Ishikawa (cell line): ENCODE results near the gene CAMK4.

ENCODE experiments used
- EP300 ChIP-seq: IDR thresholded peaks from 2 replicates; pipeline ENCODE4 v1.6.1; 2012; ENCODE audit warnings: borderline replicate concordance
- NFIC ChIP-seq: IDR thresholded peaks from 2 replicates; pipeline ENCODE4 v1.6.1; 2012
- RAD21 ChIP-seq: IDR thresholded peaks from 2 replicates; pipeline ENCODE4 v1.6.1; 2012; ENCODE audit warnings: low read depth
- TAF1 ChIP-seq: IDR thresholded peaks from 2 replicates; pipeline ENCODE4 v1.6.1; 2012; ENCODE audit warnings: low read depth, mild to moderate bottlenecking
- TCF12 ChIP-seq: IDR thresholded peaks from 2 replicates; pipeline ENCODE4 v1.6.1; 2012; ENCODE audit warnings: low read depth
- TEAD4 ChIP-seq: IDR thresholded peaks from 2 replicates; pipeline ENCODE4 v1.6.1; 2012
- USF1 ChIP-seq: IDR thresholded peaks from 2 replicates; pipeline ENCODE4 v1.6.1; 2012
- YY1 ChIP-seq: IDR thresholded peaks from 2 replicates; pipeline ENCODE4 v1.6.1; 2012; ENCODE audit warnings: low read depth
- ZBTB7A ChIP-seq: IDR thresholded peaks from 2 replicates; pipeline ENCODE4 v1.6.1; 2012; ENCODE audit warnings: low read depth
- TF ChIP-seq, protein P1 (sequence below): IDR thresholded peaks from 2 replicates; pipeline ENCODE4 v1.6.1; 2012
- TF ChIP-seq, protein P2 (sequence below): IDR thresholded peaks from 2 replicates; pipeline ENCODE4 v1.6.1; 2012; ENCODE audit warnings: low read depth, mild to moderate bottlenecking

DNA sequence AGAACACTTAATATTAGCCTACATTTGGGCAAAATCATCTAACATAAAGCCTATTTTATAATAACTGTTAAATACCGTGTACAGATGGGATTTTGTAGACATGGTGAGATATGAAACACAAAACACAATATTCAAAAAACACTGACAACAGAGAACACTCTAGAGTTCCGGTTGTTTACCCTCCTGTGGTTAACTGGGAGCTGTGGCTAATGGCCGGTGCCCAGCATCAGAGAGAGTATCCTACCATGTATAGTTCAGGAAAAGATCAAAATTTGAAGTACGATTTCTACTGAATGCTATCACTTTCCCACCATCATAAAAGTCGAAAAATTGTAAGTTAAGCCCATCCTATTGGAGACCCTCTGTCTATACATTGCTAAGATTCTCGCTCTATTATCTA is 2.4 kb downstream of the CAMK4 start:
- TF ChIP-seq, protein P1, sequence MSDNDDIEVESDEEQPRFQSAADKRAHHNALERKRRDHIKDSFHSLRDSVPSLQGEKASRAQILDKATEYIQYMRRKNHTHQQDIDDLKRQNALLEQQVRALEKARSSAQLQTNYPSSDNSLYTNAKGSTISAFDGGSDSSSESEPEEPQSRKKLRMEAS: no peak
- TF ChIP-seq EP300 (no peak), NFIC (no peak), TAF1 (no peak), YY1 (no peak), USF1 (no peak), TEAD4 (no peak), RAD21 (no peak), ZBTB7A (no peak), TCF12 (no peak)
- TF ChIP-seq, protein P2, sequence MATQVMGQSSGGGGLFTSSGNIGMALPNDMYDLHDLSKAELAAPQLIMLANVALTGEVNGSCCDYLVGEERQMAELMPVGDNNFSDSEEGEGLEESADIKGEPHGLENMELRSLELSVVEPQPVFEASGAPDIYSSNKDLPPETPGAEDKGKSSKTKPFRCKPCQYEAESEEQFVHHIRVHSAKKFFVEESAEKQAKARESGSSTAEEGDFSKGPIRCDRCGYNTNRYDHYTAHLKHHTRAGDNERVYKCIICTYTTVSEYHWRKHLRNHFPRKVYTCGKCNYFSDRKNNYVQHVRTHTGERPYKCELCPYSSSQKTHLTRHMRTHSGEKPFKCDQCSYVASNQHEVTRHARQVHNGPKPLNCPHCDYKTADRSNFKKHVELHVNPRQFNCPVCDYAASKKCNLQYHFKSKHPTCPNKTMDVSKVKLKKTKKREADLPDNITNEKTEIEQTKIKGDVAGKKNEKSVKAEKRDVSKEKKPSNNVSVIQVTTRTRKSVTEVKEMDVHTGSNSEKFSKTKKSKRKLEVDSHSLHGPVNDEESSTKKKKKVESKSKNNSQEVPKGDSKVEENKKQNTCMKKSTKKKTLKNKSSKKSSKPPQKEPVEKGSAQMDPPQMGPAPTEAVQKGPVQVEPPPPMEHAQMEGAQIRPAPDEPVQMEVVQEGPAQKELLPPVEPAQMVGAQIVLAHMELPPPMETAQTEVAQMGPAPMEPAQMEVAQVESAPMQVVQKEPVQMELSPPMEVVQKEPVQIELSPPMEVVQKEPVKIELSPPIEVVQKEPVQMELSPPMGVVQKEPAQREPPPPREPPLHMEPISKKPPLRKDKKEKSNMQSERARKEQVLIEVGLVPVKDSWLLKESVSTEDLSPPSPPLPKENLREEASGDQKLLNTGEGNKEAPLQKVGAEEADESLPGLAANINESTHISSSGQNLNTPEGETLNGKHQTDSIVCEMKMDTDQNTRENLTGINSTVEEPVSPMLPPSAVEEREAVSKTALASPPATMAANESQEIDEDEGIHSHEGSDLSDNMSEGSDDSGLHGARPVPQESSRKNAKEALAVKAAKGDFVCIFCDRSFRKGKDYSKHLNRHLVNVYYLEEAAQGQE: no peak
